ENCODE data around the gene WDR33.
"Not testable (repeated sequence)": the region's sequence is repeated elsewhere in the genome, so short reads cannot be mapped to it uniquely, and the experiment has no call there.

Gene WDR33

GRCh38 chr2:127807678-127808353 is 3.2 kb downstream of the WDR33 start:
- DNase-seq = no peak

GRCh38 chr2:127806860-127807259 is 4.1 kb downstream of the WDR33 start:
- DNase-seq = not testable (repeated sequence)

GRCh38 chr2:127805491-127805890 is 5.5 kb downstream of the WDR33 start:
- DNase-seq = no peak

GRCh38 chr2:127799926-127800325 is 11.0 kb downstream of the WDR33 start:
- DNase-seq = no peak

- DNase-seq = no peak
These were observed 14.6 kb downstream of the WDR33 start for GRCh38 chr2:127796389-127796788.

- not testable (repeated sequence) for DNase-seq
These were observed 16.1 kb downstream of the WDR33 start for GRCh38 chr2:127794901-127795300.

- no peak for DNase-seq
These were observed 18.2 kb downstream of the WDR33 start for GRCh38 chr2:127792805-127793204.

- peak; percentile 33 for DNase-seq
These were observed 20.1 kb downstream of the WDR33 start for GRCh38 chr2:127790694-127791529.

- DNase-seq = no peak
These were observed 24.7 kb downstream of the WDR33 start for GRCh38 chr2:127786048-127786809.

GRCh38 chr2:127784965-127785518 is 25.9 kb downstream of the WDR33 start:
- DNase-seq = no peak

- DNase-seq = no peak
These were observed 27.9 kb downstream of the WDR33 start for GRCh38 chr2:127783101-127783500.

- DNase-seq = no peak
These were observed 32.1 kb downstream of the WDR33 start for GRCh38 chr2:127778850-127779249.

GRCh38 chr2:127778447-127778846 is 32.5 kb downstream of the WDR33 start:
- no peak for DNase-seq

- DNase-seq = no peak
These were observed 34.7 kb downstream of the WDR33 start for GRCh38 chr2:127776122-127776780.

GRCh38 chr2:127771756-127772155 is 39.2 kb downstream of the WDR33 start:
- DNase-seq = no peak

- DNase-seq = no peak
These were observed 39.8 kb downstream of the WDR33 start for GRCh38 chr2:127770973-127771735.

GRCh38 chr2:127770534-127770933 is 40.4 kb downstream of the WDR33 start:
- not testable (repeated sequence) for DNase-seq

- DNase-seq = no peak
These were observed 41.4 kb downstream of the WDR33 start for GRCh38 chr2:127769587-127769986.

- no peak for DNase-seq
These were observed 42.0 kb downstream of the WDR33 start for GRCh38 chr2:127768775-127769479.

GRCh38 chr2:127763776-127764175 is 47.2 kb downstream of the WDR33 start:
- no peak for DNase-seq

GRCh38 chr2:127762846-127763245 is 48.1 kb downstream of the WDR33 start:
- no peak for DNase-seq
